ENCODE data around the gene OR10H5.

- no peak for TF ChIP-seq POLR2AphosphoS5 (IDR thresholded peaks at IDR 0.05)
- no peak for TF ChIP-seq CTCF (IDR thresholded peaks at IDR 0.05 in 8 of 11, conservative IDR thresholded peaks at IDR 0.05 in 3 of 11)
Observed at GRCh38 chr19:15828121-15828610, 40.7 kb downstream of the OR10H5 start.

Measured in spleen (tissue), 7 donors.